NK-92 (cell line): ENCODE measurements around the gene MYH6.
"Not testable (repeated sequence)": the region's sequence is repeated elsewhere in the genome, so short reads cannot be mapped to it uniquely, and the experiment has no call there.

Experiments
- DNase-seq: peaks from one replicate; lab custom pipeline; 2025; ENCODE audit not compliant: unreplicated experiment; lab: John Stamatoyannopoulos, UW

MYH6 gene

DNA sequence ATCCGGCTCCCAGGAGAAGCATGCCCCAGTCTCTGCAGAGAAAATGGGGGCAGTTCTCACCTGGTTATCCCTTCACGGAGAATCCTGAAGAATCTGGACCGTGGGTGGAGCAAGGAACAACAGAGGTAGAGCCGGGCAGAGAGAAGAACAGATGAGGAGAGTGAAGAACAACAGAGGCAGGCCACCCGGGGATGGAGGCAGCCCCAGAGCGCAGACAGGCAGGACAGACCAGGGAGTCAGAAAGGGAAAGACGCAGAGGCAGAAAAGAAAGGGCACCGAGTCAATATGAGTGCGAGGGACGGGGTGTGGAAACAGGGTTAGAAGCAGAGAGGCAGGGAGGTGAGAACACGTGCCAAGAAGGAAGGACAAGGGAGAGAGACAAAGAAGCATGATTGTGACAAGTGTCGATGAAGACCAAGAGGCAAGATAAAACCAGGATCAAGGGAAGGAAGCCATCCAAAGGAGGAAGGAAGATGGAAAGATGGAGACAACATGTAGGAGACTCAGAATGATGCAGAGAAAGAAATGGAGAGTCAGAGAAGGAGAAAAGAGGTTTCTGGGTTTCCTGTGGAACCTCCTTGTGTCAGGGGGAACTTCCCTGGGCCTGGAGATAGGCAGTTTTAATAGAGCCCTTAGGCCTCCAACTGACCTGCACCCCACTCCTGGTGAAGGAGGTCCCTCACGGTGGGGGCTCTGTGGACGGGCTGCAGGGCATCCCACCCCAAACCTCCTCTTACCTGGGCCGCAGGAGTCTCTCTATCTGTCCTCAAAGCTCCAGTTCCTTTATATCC is at the start of gene MYH6:
MYH6 (minus strand) TSS at position 758 of the 791 bp plus-strand sequence. CDS start 1,050 bp downstream, outside the sequence.
- no peak for DNase-seq

DNA sequence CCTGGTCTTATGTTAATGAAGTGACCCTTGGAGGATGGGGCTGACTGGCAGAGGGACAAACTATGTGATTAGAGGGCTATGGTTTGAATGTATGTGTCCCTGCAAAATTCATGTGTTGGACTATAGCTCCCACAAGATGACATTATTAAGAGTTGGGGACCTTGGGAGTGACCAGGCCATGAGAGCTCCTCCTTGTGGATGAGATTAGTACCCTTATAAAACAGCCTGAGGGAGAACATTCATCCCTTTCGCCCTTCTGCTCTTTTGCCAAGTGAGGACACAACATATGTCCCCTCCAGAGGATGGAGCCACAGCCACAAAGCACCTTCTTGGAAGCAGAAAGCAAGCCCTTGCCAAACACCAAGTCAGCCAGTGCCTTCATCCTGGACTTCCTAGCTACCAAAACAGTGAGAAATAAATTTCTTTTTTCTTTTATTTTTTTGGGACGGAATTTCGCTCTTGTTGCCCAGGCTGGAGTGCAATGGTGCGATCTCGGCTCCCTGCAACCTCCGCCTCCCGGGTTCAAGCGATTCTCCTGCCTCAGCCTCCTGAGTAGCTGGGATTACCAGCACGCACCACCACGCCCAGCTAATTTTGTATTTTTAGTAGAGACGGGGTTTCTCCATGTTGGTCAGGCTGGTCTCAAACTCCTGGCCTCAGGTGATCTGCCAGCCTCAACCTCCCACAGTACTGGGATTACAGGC is 49.0 kb upstream of the MYH6 start:
- not testable (repeated sequence) for DNase-seq

DNA sequence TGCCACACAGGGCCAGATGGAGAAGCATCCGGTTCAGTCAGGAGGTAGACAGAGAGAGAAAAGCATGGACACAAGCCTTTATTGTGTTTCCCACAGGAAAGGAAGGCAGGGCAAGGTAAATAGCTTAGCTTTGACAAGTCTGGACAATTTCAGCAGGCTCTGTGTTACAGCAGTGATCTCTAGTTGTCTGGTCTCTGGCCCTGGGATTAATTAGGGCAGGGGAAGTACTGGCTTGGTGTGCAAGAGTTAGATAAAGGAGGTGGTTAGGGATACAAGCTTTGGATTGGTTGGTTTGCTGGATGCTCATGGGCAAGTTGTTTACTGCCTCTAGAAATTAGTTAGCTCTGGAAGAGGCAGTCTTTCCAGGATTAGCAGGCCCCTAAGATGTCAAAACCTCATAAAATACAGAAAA is 46.4 kb upstream of the MYH6 start:
- no peak for DNase-seq

DNA sequence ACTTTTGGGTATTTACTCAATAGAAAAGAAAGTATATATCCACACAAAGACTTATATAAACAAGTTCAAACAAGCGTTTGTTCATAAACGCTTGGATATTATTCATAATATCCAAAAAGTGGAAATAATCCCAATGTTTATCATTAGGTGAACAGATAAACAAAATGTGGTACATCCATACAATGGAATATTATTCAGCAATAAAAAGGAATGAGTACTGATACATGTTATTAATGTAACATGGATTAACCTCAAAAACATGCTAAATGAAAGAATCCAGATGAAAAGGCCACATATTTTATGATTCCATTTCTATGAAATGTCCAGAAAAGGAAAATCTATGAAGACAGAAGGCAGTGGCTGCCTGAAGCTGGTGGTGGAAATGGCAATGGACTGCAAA is 44.2 kb upstream of the MYH6 start:
- DNase-seq = no peak

DNA sequence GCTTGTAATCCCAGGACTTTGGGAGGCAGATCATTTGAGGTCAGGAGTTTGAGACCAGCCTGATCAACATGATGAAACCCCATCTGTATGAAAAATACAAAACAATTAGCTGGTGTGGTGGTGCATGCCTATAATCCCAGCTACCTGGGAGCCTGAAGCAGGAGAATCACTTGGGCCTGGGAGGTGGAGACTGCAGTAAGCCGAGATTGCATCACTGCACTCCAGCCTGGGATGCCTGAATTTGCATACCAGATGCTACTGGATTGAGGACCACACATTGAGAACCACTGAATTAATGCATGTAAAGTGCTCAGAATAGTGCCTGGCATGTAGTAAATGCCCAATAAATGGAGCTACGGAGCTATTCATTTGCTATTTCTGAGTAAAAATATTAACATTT is 42.3 kb upstream of the MYH6 start:
- no peak for DNase-seq

DNA sequence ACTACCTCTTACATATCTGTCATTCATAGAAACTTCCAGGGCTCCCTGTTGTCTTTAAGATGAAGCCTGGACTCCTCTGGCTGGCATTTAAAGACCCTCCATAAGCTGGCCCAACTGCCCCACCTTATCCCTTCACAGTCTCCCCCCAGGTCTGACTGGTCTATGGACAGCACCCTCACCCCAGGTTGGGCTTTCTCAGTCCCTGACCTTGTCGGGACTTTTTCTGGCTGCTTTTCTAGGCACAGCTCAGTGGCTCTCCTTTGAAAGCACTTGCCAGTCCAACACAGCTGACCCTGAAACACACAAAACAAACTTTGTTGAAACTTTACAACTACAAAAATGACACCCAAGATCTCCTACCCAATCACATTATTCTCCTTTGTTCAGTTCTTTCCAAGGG is 41.2 kb upstream of the MYH6 start:
- DNase-seq = no peak

DNA sequence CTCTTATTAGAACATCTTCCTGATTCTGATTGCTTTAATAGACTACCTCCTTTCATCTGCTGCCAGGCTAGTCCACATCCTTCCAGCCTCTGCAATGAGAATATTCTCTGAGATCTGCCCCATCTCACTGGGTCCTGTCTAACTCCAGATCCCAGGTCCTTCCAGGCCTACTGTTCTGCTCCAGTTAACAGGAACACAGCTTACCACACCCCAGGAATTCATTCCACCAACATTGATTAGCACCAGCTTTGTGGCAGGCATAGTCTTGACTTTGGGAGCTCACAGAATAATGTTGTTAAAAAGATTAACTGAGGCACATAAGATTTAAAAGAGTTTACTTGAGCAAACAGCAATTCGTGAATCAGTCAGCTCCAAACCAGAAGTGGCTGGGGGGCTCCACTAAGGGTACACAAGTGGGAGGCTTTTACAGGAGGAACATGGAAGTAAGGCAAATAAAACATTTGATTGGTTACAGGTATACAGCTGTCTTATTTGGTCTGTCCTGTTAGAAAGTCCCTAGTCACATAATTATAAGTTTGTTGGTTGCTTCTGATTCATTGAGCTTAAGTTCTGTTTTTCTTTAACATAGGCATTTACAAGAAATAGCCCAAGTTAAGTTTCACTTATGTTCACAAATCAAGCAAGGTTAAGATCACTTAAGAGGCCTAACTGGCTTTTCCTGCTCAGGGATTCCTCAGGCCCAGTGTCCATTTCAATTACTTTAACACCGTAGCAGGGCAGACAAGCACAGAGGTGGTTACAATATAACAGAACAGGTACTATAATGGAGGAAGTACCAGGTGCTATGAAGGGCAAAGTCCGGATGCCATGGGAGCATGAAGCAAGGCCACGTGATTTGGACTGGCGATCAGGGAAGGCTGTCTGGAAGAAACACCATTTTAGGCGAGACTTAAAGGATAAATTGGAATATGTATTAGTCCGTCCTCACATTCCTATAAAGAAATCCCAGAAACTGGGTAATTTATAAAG is 39.6 kb upstream of the MYH6 start:
- DNase-seq = no peak

DNA sequence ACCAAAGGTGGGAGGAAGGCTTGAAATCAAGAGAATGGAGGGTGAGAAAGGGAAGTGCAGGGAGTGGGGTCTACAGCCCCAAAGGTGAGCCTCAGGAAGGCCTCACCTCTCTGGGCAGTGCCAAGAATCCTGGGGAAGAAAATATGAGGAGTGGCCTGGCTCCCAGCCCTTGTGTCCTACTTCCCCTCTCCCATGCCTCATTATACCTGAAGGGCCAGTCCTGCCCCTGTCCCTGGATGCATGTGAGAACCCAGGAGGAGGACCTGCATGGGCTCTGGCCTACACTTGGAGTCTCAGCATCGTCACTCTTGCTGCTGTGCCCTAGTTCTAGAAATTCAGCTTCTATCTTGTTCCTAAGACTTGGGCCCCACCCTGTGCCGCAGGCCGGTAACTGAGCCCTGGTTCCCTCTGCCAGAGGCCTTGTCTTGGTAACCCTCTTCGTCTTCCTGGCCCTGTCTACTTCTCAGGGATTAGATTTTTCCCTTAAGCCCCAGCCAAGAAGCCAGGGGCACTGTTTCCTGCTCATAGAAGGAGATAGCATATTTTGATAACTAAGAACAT is 38.3 kb upstream of the MYH6 start:
- DNase-seq = no peak

DNA sequence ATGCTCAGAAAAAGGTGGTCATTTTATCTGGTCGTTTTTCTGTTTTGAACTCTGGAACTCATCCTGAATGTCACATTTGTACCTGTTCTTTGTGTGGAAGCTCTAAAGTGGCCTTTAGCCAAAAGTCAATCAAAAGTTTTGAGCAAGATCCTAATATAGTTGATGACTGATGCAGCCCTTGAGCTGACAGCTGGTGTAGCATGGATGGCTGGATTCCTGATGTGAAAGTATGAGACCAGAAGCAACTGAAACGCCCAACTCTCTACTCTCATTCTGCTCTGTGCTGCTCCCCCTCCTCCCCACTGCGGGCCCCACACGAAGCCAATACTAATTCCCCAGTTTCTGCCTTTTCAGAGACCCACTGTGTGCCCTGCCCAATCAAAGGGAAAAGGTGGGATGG is 37.7 kb upstream of the MYH6 start:
- no peak for DNase-seq

DNA sequence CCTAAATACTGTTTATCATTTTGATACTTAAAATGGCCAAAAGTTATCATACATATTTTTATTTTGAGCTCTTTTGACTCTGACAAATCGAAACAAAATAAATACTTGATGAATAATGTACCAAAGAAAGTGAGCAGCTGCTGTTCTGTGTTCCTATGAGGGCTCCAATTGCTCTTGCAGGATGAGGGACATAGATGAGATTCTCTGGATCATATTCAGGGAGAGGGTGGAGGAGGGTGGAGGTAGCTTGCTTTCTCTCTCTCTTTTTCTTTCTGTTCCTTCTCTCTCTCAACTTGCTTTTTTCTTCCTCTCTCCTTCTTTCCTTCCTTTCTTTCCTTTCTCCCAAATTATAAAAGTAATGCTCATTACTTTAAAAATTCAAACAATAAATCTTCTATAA is 36.2 kb upstream of the MYH6 start:
- no peak for DNase-seq

DNA sequence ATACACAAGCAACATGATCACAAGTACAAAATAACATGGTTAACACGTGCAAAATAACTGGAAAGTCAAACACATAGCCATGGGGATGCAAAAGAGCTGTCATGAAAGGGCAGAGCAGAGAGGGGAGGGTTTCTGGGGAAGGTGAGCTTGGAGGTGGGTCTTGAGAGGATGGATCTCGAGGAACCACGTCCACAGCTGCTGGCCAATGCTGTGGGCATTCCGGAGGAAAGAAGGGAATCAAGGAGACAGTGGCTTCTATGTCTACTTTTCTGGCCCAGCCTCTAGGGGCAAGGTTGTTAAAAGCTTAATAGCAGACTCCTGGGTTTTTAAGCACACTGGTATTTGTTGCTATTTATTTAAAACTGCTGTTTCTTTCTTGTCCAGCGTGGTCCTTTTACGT is 35.8 kb upstream of the MYH6 start:
- no peak for DNase-seq

DNA sequence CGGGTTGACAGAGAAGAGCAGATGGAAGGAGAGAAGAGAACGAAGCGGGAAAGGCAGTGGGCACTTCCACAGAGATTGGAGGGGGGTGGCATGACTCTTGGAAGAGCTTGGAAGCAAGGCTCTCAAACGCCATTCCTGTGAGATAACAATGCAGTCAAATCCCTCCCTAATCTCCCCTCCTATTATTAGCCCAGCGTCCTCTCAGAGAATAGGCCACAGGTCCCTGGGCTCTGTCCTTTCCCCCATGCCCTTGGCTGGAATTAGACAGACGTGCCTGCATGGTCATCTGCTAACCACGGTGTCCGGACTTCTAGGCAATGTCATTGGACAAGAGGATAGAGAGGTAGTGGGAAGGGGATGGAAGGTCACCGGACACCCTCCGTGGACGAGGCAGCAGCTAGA is 35.3 kb upstream of the MYH6 start:
- DNase-seq = no peak

DNA sequence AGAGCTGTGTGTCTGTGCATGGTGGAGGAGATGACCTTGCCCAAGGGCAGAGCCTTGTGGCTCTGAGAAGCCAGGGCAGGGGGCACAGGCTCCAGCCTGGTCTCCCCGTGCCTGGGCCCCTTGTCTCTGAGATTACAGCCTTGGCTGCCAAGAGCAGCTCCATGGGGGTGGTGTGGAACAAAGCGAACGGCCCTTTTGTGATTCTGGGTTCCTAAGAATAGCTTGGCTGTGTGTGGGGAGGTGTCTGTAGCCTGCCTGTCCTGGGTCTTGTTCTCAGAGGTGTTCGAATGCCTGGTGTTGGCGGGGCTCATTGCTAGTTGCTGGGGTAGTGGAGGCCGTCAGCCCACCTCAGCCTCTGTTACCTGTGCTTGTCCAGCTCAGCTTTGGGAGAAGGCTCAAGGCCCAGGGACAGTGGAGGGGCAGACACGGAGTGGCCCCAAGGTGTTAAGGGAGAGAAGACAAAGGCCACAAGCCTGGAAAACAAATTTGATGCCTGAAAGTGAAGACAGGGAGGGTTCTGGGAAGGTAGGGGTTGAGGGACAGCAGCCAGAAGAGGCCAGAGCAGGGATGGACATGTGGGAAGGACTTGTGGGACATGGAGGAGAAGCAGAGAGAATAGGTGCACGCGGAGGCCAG is 34.8 kb upstream of the MYH6 start:
- DNase-seq = no peak

DNA sequence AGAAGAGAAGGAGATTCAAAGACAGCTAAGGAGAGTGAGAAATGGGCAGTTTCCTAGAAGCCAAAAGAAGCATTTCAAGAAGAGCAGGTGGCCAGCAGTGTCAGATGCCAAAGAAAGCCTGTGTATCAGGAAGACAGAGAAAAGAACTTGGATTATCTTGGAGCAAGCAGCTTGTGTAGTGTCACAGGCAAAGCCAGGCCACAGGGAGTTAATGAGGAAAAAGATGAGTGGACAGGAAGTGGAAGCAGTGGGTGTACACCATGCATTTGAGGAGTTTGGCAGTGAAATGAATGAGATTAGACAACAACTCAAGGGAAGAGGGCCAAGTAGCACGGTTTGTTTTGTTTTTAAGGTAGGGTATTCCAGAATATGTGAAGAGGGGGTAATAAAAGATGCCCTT is 33.0 kb upstream of the MYH6 start:
- no peak for DNase-seq

DNA sequence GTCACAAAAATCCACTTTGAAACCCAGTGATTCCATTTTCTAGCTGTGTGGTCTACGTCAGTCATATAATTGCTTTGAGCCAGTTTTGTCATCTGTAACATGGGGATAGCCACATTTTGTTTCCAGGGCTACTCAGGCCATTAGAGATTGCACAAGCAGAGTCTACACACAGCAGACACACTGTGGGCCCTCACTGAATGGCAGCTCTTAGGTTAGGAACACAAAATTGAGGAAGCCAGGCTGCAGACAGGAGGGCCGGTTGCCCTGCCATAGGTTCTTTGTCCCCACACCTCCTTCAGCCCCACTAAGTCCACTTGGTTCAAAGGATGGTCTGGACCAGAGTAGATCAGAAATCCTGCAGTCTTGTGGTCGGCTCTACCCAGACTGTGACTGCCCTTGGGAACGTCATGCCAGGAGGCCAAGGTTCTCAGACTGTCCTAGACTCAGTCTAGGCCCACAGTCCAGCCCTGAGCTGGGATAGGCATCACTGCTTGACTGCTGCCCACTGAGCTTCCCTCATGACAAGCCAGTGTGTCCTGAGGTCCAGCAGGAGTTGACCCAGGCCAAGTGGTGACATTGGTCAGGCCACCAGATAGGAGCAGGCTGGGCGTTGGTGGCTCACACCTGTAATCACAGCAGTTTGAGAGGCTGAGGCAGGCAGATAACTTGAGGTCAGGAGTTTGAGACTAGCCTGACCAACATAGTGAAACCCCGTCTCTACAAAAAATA is 31.2 kb upstream of the MYH6 start:
- no peak for DNase-seq

DNA sequence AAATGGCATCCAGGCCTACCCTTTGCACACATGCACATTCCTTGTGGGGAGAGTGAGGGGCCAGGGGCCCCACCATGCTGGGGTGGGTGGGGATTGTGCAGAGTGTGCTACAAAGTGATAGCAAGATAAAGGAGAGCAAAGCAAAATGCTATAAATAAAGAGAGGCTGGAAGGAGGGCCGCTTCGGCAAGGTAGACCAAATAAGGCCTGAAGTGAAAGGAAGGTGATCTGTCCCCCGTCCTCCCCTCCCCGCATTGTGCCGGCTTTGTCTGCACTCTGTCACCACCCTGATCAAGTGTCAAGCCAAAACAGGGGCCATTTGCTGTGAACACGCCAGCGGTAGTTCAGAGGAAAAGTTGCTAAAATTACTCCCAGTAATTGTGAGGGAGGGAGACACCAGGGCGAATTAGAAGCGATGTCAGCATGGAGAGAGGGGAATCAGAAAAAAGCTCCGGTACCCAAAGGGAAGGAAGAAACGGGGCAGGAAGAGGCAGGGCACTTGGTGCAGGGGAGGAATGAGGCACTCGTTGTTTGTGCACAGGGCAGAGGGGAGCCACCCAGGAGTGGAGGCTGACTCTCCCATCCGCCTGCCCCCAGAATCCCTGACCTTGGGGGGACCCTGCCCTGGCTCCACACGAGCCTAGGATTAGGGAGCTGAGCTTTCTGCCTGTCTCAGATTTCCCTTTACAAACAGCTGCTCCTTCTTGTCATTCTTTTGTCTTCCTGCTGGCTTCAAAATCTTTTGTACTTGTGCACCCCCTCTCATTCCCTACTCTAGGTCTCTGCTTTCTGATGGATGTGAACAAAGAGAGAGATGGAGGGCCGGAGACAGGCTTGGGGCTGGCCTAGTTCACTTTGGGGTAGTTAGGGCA is 30.3 kb upstream of the MYH6 start:
- no peak for DNase-seq

DNA sequence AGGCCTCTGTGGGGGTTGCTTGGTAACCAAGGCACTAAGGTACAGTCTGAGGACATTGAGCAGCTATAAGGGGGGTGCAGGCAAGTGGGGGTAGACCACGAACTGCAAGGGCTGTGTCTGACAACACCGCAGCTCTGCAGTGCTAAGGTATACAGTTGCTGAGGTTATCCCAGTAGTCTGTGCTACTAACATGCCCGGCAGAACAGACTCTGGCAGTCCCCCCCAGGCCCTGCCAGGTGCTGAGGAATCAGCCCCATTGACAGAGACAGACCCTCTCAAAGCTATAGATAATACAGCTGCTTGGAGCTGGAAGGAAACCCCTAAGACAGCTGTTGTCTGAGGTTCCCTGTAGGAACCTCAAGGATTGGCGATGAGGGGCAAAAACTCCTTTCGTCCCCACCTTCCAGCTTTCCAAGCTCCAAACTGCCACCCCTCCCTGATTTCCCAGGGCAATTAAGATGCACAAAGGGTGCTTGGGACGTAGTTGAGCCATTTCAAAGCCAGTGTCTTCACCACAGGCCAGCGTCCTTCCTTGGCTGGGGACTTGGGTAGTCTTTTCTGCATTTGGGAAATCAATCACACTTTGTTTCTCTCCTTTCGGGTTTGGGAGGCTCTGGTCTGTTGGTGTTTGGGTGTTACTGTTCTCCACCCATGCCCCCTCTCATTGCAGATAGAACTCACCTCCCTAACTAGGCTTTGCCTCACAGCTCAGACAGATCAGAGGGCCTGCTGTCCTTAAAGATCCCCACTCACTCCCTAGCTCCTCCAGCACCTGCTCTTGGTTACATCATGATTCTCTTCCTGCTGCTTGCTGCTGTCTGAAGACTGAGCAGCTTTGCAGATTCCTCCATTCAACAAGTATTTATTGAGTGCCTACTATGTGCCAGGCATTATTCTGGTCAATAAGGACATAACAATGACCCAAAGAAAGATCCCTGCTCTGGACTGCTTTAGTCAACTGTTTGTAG is 29.3 kb upstream of the MYH6 start:
- DNase-seq = no peak
